Measurements from ENCODE around the gene KRTAP5-10. TPM values are rescaled to one million over a fixed set of nuclear protein-coding genes. Genes with fewer than 3 reads are reported as not detected.

The KRTAP5-10 gene, protein sequence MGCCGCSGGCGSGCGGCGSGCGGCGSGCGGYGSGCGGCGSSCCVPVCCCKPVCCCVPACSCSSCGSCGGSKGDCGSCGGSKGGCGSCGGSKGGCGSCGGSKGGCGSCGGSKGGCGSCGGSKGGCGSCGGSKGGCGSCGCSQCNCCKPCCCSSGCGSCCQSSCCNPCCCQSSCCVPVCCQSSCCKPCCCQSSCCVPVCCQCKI
- under 1 TPM in 1 of 7 donors, not detected in 6; 0.32 TPM for total RNA-seq
- under 1 TPM; 0.08 to 0.17 (median 0.13) TPM for polyA plus RNA-seq
- long read RNA-seq, donor 1, result 0 reads
- long read RNA-seq, donor 2, result 0 reads

DNA sequence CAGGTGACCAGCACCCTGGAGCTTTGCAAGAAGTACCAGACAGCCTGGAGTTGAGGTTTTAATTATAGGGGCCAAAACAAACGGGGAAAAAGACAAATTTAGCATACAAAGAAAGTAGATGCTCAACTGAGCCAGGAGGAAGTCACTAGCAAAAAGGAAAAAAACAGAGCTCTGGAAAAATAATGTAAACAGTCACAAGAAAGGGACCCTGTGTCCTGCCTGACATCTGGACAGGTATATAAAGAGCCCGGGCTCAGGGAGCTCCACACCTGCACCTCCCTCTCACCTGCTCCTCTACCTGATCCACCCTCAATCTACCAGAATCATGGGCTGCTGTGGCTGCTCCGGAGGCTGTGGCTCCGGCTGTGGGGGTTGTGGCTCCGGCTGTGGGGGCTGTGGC, at the start of gene KRTAP5-10:
TSS of gene KRTAP5-10 (plus strand) at position 301 of the 400 bp plus-strand sequence. CDS start at position 326, 25 bp downstream.
- intact Hi-C loops (cut with DNase I; ENCODE audit: low total_unique reads), result no loop called here
- Histone ChIP-seq H3K9me3 (no peaks in the 10 kb centered on the region), H3K27me3 (replicated peaks in 1 of 7) (peaks cover 0 to 29% (median 9%) of the 10 kb centered on the region in 7 donors), H3K27ac (no peak within 1 kb of the TSS), H3K36me3 (no peaks in the 10 kb centered on the region), H3K4me3 (no peak within 1 kb of the TSS), H3K4me1 (no peaks in the 10 kb centered on the region)
- no peak for DNase-seq
- TF ChIP-seq, protein P1, sequence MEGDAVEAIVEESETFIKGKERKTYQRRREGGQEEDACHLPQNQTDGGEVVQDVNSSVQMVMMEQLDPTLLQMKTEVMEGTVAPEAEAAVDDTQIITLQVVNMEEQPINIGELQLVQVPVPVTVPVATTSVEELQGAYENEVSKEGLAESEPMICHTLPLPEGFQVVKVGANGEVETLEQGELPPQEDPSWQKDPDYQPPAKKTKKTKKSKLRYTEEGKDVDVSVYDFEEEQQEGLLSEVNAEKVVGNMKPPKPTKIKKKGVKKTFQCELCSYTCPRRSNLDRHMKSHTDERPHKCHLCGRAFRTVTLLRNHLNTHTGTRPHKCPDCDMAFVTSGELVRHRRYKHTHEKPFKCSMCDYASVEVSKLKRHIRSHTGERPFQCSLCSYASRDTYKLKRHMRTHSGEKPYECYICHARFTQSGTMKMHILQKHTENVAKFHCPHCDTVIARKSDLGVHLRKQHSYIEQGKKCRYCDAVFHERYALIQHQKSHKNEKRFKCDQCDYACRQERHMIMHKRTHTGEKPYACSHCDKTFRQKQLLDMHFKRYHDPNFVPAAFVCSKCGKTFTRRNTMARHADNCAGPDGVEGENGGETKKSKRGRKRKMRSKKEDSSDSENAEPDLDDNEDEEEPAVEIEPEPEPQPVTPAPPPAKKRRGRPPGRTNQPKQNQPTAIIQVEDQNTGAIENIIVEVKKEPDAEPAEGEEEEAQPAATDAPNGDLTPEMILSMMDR (IDR thresholded peaks at IDR 0.05 in 8 of 11, conservative IDR thresholded peaks at IDR 0.05 in 3 of 11), result no peak
- TF ChIP-seq POLR2A (IDR thresholded peaks at IDR 0.05) (no peak), POLR2AphosphoS5 (IDR thresholded peaks at IDR 0.05) (no peak)
- WGBS, 5 donors, result 26 to 57% (median 45%) methylated on average over 2 to 5 of the region's 5 CpGs

DNA sequence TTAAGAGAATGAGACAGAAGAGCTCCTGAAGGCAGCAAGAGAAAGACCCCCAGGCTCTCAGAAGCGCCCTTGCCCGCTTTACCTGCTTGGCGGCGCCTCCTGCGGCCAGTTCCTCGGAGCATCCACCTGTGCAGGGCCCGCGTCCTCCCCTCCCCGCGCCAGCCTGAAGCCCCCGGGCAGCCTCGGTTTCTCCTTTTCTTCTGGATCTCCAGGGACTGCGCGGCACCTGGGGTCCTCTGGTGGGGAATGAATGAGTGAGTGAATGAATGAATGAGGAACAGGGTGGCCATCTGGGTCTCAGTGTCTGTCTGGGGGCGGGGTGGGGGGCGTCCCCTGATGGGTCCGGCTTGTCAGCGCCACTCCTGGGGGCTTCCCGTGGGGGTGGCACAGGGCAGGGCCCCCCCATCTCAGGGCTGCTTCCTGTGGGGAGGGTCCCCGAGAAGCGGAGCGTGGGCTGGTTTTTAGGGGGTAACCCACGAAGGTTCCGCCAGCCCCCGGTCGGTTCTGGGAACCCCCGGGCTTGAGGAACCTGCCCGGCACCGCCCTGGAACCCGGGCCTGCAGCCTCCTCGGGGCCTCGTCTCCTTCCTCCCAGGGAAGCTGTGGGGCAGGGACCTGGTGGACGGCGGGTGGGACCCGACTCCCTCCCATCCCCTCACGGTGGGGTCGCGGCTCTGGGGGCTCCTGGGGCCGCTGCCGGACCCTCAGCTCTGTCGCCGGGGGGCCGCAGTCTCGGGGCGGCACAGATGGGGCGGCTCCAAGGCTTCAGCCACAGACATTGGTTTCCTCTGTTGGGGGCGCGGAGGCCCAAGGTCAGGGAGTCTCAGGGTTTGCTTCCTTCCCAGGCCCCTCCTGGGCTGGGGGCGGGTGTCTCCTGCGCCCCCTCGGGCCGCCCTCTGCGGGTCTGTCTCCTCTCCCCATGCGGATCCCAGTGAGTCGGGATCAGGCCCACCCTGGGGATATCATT, 46.6 kb upstream of the KRTAP5-10 start:
- intact Hi-C loops (cut with DNase I; ENCODE audit: low total_unique reads), result no loop called here
- H3K27ac ChIP-seq, result no peak overlapping the region
- no peaks in the 10 kb centered on the region for H3K27me3 ChIP-seq (replicated peaks in 1 of 7)
- H3K36me3 ChIP-seq, result no peaks in the 10 kb centered on the region
- peaks cover 0 to 8% (median 0%) of the 10 kb centered on the region in 8 donors for H3K9me3 ChIP-seq
- H3K4me3 ChIP-seq, result no peak overlapping the region
- DNase-seq, result no peak
- WGBS, 5 donors, result 90 to 94% (median 93%) methylated on average over 36 to 55 of the region's 55 CpGs
- no peaks in the 10 kb centered on the region for H3K4me1 ChIP-seq
- TF ChIP-seq POLR2AphosphoS5 (IDR thresholded peaks at IDR 0.05) (no peak), POLR2A (IDR thresholded peaks at IDR 0.05) (no peak)
- TF ChIP-seq, protein P1 (IDR thresholded peaks at IDR 0.05 in 8 of 11, conservative IDR thresholded peaks at IDR 0.05 in 3 of 11), result no peak

DNA sequence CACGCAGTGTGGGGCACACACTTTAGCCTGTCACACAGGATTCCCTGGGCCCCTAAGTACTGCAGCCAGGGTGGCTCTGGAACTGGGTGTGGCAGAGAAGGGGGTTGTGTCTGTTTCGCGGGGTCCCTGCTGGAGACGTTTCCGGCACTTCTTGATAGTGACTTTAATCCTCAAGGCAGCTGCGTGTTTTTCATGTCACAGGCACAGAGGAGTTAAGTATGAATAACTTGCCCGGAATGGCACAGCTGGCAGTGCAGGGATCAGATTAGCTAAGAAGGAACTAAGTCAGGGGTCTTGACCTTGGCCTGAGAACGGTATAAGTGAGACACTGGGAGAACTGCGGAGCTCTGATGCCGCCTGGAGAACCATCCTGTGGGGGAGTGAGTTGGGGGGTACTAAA, 45.8 kb upstream of the KRTAP5-10 start:
- Histone ChIP-seq H3K9me3 (peaks cover 0 to 8% (median 0%) of the 10 kb centered on the region in 8 donors), H3K27ac (no peak overlapping the region), H3K27me3 (replicated peaks in 1 of 7) (no peaks in the 10 kb centered on the region), H3K4me1 (no peaks in the 10 kb centered on the region), H3K4me3 (no peak overlapping the region), H3K36me3 (no peaks in the 10 kb centered on the region)
- 74 to 88% (median 84%) methylated on average over 10 of the region's 10 CpGs for WGBS, 5 donors
- DNase-seq, result no peak
- TF ChIP-seq, protein P1 (IDR thresholded peaks at IDR 0.05 in 8 of 11, conservative IDR thresholded peaks at IDR 0.05 in 3 of 11), result no peak
- TF ChIP-seq POLR2A (IDR thresholded peaks at IDR 0.05) (no peak), POLR2AphosphoS5 (IDR thresholded peaks at IDR 0.05) (no peak)
- intact Hi-C loops (cut with DNase I; ENCODE audit: low total_unique reads), result no loop called here
